Loucy (cell line): ENCODE data around the gene HMGN3.

ENCODE experiments used
- H2AFZ ChIP-seq: fragments of 200-600 bp; sonication (generic); 2 replicates; pipeline ENCODE4 v1.6.0; 2016; ENCODE audit warnings: antibody characterized with exemption, mild to moderate bottlenecking, low read length, moderate library complexity
- H3F3A ChIP-seq: fragments of 200-600 bp; 2 replicates; pipeline ENCODE4 v1.6.0; 2016; ENCODE audit warnings: antibody characterized with exemption, low read depth, mild to moderate bottlenecking
- H3K27me3 ChIP-seq: fragments of 200-600 bp; sonication (generic); 2 replicates; pipeline ENCODE4 v1.6.1; 2014; ENCODE audit warnings: low read length, mild to moderate bottlenecking; ENCODE audit not compliant: insufficient read depth, poor library complexity, severe bottlenecking
- H3K36me3 ChIP-seq: fragments of 200-600 bp; sonication (generic); 2 replicates; pipeline ENCODE4 v1.6.1; 2016; ENCODE audit warnings: low read length; ENCODE audit not compliant: insufficient read depth
- H3K4me1 ChIP-seq: fragments of 200-600 bp; sonication (generic); 2 replicates; pipeline ENCODE4 v1.5.1; 2014; ENCODE audit warnings: low read length, mild to moderate bottlenecking; ENCODE audit not compliant: insufficient read depth, poor library complexity, severe bottlenecking
- H3K4me2 ChIP-seq: fragments of 200-600 bp; sonication (generic); 2 replicates; pipeline ENCODE4 v1.6.0; 2014; ENCODE audit warnings: antibody characterized with exemption, low read length, low read depth, mild to moderate bottlenecking; ENCODE audit not compliant: poor library complexity, severe bottlenecking
- H3K4me3 ChIP-seq: fragments of 200-600 bp; sonication (generic); 2 replicates; pipeline ENCODE4 v1.5.1; 2014; ENCODE audit warnings: low read length, mild to moderate bottlenecking, mixed read lengths; ENCODE audit not compliant: poor library complexity, severe bottlenecking
- H3K79me2 ChIP-seq: fragments of 200-600 bp; sonication (generic); 2 replicates; pipeline ENCODE4 v1.6.1; 2014; ENCODE audit warnings: low read length; ENCODE audit not compliant: insufficient read depth
- H3K9ac ChIP-seq: fragments of 200-600 bp; sonication (generic); 2 replicates; pipeline ENCODE4 v1.6.0; 2014; ENCODE audit warnings: mild to moderate bottlenecking, low read depth, low read length, moderate library complexity; ENCODE audit not compliant: poor library complexity, severe bottlenecking
- H3K9me2 ChIP-seq: fragments of 200-600 bp; sonication (generic); replicated peaks from 2 replicates; pipeline ENCODE4 v1.6.1; 2016; ENCODE audit warnings: low read depth, low read length, mixed read lengths
- H3K9me3 ChIP-seq: fragments of 200-600 bp; sonication (generic); 2 replicates; pipeline ENCODE4 v1.6.1; 2014; ENCODE audit warnings: mild to moderate bottlenecking, antibody characterized with exemption, low read length, low read depth; ENCODE audit not compliant: insufficient read depth
- H4K20me1 ChIP-seq: fragments of 200-600 bp; sonication (generic); 2 replicates; pipeline ENCODE4 v1.6.0; 2014; ENCODE audit warnings: antibody characterized with exemption, low read length, mild to moderate bottlenecking; ENCODE audit not compliant: insufficient read depth, poor library complexity, severe bottlenecking
- CTCF ChIP-seq: fragments of 200-600 bp; sonication (generic); conservative IDR thresholded peaks from 2 replicates; pipeline ENCODE4 v1.5.1; 2014; ENCODE audit warnings: mild to moderate bottlenecking, antibody characterized with exemption, low read length
- EZH2phosphoT487 ChIP-seq: fragments of 200-600 bp; IDR thresholded peaks from 2 replicates; pipeline ENCODE4 v1.6.1; 2018; ENCODE audit warnings: antibody characterized with exemption, mild to moderate bottlenecking, moderate library complexity, borderline replicate concordance

Gene HMGN3

GRCh38 chr6:79234150-79235022 lies at the start of gene HMGN3:
HMGN3 (minus strand) TSS chr6:79234682.
- H4K20me1 ChIP-seq: peaks cover 32% of the 10 kb centered on the region
- H3K4me3 ChIP-seq: peak within 1 kb of the TSS; percentile 95
- peaks cover 38% of the 10 kb centered on the region for H3K4me1 ChIP-seq
- H3K4me2 ChIP-seq: peak within 1 kb of the TSS; percentile 93
- H3K79me2 ChIP-seq: peaks cover 50% of the 10 kb centered on the region
- H3K9me2 ChIP-seq: no peaks in the 10 kb centered on the region
- H2AFZ ChIP-seq: peak within 1 kb of the TSS; percentile 96
- TF ChIP-seq CTCF: 0 out of 2 replicates have a peak, but pooled peaks have one; percentile 14
- TF ChIP-seq EZH2phosphoT487: no peak
- no peaks in the 10 kb centered on the region; the same call in 1 of the 2 replicates for H3F3A ChIP-seq
- H3K27me3 ChIP-seq: no peaks in the 10 kb centered on the region
- H3K9ac ChIP-seq: peak within 1 kb of the TSS; percentile 97
- no peaks in the 10 kb centered on the region for H3K36me3 ChIP-seq
- no peaks in the 10 kb centered on the region for H3K9me3 ChIP-seq

GRCh38 chr6:79280756-79281155 lies 46.3 kb upstream of the HMGN3 start:
- no peaks in the 10 kb centered on the region for H4K20me1 ChIP-seq
- no peak overlapping the region for H3K4me2 ChIP-seq
- no peak for TF ChIP-seq EZH2phosphoT487
- TF ChIP-seq CTCF: no peak
- H3K9me3 ChIP-seq: no peaks in the 10 kb centered on the region
- H3K9ac ChIP-seq: no peak overlapping the region
- H3K79me2 ChIP-seq: no peaks in the 10 kb centered on the region
- peaks cover 17% of the 10 kb centered on the region for H3K4me1 ChIP-seq
- H3K27me3 ChIP-seq: no peaks in the 10 kb centered on the region
- no peak overlapping the region for H2AFZ ChIP-seq
- H3K36me3 ChIP-seq: no peaks in the 10 kb centered on the region
- H3F3A ChIP-seq: no peaks in the 10 kb centered on the region
- no peaks in the 10 kb centered on the region for H3K9me2 ChIP-seq
- H3K4me3 ChIP-seq: no peak overlapping the region

- TF ChIP-seq CTCF (no peak), EZH2phosphoT487 (no peak)
Measured at GRCh38 chr6:79277109-79277508, 42.6 kb upstream of the HMGN3 start.

More at GRCh38 chr6:79277109-79277508, 42.6 kb upstream of the HMGN3 start:
- Histone ChIP-seq H3K9me2 (no peaks in the 10 kb centered on the region), H4K20me1 (no peaks in the 10 kb centered on the region), H3K4me3 (no peak overlapping the region), H3K79me2 (no peaks in the 10 kb centered on the region), H3K4me1 (peaks cover 10% of the 10 kb centered on the region), H3K9ac (no peak overlapping the region), H3K27me3 (no peaks in the 10 kb centered on the region), H3K9me3 (no peaks in the 10 kb centered on the region), H3K36me3 (no peaks in the 10 kb centered on the region), H3F3A (no peaks in the 10 kb centered on the region), H3K4me2 (no peak overlapping the region), H2AFZ (no peak overlapping the region)
